OCI-M1 (cell line): Measurements from ENCODE around the gene MYD88.

ENCODE experiments used
- DNase-seq: peaks from one replicate; lab custom pipeline; 2025; lab: John Stamatoyannopoulos, UW

The MYD88 gene

DNA sequence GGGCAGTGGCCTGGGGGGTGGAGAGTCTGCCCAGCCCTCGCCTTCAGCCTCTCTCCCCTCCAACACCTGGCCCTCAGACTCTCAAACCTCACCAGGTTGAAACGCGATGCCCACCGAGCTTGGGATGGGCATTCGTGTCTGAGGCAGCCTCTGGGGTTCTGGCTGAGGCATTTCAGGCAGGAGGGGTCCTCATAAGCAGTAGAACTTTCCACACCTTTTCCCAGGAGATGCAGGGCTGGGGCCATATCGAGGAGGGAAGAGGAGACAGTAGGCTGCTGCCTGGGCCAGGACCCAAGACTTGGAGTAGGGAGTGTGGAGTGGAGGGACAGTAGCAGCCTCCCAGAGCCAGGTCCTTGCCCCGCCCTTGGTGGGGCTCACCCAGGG lies 26.1 kb upstream of the MYD88 start:
- no peak for DNase-seq

GRCh38 chr3:38114052-38114874 lies 24.2 kb upstream of the MYD88 start:
- DNase-seq: no peak

GRCh38 chr3:38114875-38115644 lies 23.4 kb upstream of the MYD88 start:
- no peak for DNase-seq

DNA sequence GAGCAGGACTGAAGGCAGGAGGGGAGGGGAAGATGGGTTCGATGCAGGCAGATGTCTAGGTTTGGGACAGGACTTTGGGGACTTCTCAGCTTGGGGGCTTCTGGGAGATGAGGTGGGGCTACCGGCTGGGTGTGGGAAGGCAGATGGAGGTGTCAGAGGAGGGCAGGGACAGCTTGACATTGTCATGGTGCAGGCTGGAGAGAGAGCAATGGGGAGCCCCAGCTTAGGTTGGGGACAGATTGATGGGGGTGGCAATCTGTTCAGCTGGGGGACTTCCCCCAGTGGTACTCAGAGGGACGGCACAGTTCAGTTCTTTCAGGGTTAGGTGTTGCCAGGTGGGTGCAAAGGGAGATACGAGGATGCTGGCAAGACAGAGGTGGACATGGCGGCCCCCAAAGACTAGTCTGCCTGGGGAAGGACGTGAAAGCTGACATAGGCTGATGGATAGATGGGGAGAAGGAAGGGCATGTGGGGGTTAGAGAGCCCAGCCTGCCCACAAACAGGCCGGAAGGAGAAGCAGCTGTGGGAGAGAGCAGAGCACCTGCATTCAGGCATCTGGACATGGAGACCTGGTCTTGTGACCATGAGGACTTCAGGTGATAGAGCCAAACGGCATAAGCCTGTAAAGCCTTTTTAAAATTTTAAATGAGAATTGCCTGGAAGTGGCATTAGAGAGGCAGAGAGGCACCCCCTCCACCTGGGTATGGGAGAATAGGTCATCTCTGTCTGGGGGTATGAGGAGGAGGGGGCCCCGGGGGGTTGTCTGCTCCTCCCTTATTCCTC lies 22.6 kb upstream of the MYD88 start:
- no peak for DNase-seq

DNA sequence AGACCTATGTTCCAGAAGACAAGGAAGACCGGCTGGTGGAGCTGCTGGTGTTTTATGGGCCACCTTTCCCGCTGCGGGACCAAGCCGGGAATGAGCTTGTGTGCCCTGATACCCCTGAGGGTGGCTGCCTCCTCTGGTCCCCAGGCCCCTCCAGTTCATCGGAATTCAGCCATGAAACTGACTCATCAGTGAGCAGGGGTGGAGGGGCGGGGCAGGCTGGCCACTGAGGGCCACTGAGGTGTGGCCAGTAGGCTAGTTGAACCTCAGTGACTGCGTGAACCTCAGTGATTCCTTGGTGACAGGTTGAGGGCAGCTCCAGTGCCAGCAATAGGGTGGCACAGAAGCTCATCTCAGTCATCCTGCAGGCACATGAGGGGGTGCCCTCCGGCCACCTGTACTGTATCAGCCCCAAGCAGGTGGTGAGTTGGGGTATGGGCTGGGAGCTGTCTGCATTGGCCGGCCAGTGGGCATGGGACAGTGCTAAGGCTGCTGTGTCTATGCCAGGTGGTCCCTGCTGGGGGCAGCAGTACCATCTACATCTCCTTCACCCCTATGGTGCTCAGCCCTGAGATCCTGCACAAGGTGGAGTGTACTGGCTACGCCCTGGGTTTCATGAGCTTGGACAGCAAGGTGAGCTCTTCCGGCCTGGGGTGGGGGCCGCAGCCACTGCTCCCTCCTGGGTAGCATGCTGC lies 21.8 kb upstream of the MYD88 start:
- no peak for DNase-seq

- no peak for DNase-seq
Observed at GRCh38 chr3:38117163-38117716, 21.2 kb upstream of the MYD88 start.

- peak; percentile 75 for DNase-seq
Observed at GRCh38 chr3:38117748-38118420, 20.6 kb upstream of the MYD88 start.

DNA sequence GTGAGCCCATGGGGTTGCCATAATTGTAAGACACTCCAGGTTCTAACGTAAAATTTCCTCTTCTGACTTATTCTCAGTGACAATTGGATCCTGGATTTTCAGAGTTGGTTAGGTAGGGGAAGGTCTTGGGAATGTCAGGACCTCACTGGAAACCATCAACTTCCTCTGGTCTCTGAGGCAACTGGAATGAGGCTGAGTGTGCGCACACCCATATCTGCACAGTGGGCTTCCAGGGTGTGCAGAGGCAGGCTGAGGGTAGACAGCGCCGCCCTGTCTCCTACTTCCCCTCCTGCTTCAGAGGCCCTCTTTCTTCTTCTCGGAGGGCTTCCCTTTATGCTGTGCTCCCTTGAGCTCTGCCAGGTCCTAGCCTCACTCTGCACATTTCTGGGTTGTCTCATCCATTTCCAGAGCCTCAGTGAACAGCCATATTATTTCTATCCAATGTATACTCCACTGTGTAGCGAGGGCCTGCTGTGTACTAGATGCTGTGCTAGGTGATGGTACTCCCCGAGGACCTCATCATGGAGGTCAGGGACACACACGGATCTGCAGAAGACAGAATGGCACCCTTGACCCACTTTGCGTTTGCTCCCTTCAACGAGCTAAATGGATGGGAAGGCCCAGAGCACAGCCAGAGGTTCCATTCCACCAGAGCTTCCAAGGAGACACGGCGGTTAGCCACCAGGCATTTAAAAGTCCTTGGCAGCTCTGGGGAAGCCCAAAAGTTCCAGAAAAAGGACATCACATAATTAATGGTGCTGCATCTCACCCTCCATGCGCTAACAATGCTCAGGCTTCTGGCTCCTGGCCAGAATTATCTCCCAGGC lies 19.8 kb upstream of the MYD88 start:
- no peak for DNase-seq

DNA sequence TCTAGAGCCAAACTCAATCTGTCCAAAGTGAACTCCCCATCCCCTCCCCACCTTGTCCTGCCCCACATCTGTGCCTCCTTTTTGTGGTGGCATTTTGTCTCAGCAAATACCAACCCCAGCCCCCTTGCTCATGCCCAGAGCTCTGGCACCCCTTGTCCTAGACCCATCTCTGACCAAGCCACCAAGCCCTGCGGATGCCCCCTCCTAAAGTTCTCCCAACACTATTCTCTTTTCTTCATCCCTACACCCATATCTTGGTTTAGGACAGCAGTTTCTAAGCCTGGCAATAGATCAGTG lies 19.3 kb upstream of the MYD88 start:
- DNase-seq: no peak

DNA sequence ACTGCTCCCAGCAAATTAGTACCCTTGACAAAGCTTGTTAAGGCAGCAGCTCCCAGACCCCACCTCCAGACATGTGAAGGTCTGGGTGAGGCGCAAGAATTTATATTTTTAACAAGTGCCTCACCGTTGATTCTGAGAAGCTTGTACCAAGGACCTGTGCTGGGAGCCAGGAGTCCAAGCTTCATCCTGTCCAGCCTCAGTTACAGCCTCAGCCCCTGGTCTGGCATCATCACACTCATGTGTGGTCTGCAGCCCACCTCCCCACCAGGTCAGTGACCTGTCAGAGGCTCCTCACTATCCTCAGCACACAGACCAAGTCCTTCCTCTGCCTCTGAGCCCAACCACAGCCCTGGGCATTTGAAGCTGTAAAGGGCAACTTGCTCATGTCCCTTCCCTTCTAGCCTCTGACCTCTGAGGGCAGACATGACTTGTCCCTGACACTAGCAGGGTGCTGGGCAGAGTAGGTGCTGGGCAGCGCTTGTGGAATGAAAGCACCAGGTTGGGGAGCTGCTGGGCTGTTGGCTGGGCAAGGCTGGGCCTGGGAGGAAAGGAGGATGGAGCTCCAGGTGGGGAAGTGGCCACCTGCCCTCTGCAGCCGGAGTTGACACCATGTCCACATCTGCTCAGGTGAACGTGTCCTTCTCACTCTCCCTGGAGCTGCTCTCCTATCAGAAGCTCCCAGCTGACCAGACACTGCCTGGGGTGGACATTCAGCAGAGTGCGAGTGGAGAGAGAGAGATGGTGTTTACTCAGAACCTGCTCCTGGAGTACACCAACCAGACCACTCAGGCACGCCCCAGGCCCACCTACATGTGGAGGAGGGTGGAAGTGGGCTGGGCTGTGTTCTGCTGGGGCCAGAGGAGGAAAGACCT lies 18.4 kb upstream of the MYD88 start:
- no peak for DNase-seq

- no peak for DNase-seq
Observed at GRCh38 chr3:38120693-38121450, 17.6 kb upstream of the MYD88 start.

DNA sequence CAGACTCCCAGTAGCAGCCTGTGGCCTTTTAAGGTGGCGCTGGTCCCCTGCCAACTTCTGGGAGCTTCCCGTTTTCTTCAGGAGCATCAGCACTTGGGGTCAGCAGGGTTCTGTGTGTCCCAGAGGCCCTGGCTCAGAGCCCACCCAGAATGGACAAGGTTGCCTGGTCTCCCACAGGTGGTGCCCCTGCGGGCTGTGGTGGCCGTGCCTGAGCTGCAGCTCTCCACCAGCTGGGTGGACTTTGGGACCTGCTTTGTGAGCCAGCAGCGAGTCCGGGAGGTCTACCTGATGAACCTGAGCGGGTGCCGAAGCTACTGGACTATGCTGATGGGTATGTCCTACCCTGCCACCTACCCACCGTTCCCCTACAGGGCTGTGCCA lies 17.0 kb upstream of the MYD88 start:
- DNase-seq: no peak

DNA sequence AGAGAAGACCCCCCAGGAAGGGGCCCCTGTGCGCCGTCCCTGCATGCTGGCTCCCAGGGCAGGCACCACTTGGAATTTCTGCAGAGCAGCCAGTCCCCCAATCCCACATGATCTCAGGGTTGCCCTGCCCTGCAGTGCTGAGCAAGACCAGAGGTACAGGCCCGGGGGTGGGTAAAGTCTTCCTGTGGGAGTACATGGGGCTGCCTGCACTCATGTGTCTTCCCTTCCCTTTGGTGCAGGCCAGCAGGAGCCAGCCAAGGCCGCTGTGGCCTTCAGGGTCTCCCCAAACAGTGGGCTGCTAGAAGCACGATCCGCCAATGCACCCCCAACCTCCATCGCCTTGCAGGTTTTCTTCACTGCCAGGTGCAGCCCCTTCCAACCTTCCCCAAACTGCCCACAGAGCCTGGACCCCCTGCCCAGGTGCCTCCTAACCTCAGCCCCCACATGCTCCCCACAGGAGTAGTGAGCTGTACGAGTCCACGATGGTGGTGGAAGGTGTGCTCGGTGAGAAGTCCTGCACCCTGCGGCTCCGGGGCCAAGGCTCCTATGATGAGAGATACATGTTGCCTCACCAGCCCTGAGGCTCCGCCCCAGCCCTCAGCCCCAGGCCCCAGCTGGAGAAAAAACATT lies 16.5 kb upstream of the MYD88 start:
- DNase-seq: no peak

DNA sequence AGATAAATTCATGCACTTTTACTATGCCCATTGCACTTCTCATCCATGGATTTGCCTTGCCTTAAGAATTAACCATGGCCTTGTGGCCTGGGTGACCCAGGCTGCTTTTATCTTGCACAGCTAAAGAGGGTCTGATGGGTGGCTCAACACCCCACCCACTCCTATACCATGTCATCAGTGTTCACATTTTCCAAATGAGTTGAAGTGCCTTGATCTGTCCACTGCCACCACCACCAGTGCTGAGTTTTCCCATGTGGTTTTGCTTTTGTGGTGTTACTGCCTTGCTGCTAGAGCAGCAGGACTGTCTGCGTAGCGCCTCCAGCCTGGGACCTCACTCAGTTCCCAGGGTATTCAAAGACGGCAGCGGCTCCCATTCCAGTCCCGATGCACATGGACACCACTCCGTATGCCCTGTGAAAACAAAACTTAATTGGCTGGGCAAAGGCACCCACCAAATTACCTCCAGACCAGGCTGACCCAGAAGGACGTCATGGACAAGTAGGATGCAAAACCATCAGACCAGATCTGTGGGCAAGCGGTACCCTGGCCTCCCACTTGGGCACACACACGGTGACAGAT lies 15.7 kb upstream of the MYD88 start:
- DNase-seq: no peak

DNA sequence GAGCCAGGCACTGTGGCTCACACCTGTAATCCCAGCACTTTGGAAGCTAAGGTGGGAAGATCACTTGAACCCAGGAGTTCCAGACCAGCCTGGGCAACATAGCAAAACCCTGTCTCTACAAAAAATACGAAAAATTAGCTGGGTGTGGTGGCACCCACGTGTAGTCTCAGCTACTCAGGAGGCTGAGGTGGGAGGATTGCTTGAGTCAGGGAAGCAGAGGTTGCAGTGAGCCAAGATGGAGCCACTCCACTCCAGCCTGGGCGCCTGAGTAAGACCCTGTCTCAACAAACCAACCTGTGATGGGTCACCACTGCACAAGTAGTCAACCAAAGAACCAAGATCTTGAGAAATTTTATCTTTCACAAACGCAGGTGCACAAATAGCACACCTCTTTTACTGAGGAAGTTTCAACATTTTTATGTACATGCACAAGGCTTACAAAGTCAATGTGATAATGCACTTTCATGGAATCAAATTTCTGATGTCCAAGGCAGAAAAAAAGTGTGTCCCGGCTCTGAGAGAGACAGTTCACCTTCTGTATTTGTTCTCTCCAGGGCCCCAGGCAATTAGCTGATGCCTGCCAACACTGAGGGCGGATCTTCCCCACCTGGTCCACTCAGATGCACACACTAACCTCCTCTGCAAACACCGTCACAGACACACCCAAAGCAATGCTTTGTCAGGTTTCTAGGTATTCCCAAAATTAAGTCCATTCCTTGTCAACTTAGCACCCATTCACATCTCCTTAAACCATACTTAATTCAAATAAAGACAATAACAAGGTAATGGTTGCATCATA lies 13.9 kb upstream of the MYD88 start:
- DNase-seq: no peak

DNA sequence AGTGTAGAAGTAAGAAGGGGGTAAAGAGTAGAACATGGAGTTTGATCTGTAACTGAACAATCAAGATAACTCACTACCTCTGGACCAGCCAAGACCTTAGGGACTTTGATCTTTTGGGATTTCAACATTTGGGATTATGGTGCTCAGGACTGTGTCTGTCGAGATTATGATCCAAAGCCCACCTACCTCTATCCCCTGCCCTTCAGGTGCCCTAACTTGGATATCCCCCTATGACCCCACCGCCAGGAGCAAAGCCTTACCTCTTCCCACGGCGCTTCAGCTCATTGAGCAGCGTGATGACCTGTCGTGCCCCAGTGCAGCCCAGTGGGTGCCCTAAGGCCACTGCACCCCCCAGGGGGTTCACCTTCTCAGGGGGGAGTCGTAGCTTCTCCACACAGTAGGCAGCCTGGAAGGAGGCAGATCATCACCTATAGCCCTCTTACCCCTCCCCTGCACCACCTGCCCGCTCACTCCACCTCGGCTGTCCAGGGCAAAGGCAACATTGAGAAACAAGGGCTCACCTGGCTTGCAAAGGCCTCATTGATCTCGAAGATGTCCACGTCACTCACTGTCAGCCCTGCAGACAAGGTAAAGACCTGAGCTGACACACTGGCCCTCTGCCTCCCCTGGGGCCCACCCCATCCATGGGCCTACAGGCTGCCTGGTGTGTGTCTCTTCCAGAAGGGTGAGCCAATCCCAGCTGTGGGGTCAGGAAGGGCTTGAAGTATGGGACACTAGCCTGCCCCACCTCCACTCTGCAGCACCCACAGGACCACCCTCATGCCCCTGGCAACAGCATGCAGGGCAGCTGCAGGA lies 12.9 kb upstream of the MYD88 start:
- DNase-seq: no peak
